ENCODE results near the gene ZNF148.
A peak's percentile ranks its signal among the peaks of the same experiment; 100 is the strongest.

ZNF148 gene

DNA sequence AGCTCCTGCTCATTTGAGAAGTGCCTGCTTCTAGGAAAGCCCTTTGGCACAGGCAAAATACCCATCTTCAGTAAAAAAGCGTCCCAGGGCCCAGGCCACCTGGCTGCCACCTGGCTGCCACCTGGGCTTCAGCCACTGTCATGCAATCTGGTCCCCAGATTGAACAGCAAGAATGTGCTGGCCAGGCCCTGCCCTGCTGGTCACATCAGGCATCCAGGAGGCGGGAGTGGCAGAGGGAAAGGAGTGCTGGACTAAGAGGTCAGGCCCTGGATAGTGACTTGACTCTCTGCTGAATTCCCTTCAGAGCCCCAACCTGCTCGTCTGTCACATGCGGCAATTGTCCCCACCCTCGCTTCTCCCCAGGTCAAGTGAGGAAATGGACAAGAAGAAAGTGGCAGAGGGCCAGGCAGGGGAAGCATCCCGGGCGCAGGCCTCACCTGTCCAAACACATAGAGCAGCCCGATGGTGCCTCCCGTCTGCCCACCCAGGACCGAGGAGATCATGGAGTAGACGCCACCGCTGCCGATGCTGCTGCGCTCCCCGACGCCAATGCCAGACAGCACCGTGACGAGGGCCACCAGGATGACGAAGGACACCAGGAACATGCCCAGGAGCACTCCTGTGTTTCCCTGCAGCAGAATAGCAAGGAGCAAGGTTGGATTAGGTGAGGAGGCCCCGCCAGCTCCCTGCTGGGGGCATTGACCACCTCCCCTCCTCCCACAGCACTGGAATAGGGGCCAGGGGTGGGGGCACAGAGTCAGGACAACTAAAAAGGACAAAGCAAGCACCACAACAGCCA is 188.1 kb downstream of the ZNF148 start:
- DNase-seq = no peak

- peak; percentile 84 for DNase-seq
Measured at GRCh38 chr3:125186261-125186787, 188.8 kb downstream of the ZNF148 start.

DNA sequence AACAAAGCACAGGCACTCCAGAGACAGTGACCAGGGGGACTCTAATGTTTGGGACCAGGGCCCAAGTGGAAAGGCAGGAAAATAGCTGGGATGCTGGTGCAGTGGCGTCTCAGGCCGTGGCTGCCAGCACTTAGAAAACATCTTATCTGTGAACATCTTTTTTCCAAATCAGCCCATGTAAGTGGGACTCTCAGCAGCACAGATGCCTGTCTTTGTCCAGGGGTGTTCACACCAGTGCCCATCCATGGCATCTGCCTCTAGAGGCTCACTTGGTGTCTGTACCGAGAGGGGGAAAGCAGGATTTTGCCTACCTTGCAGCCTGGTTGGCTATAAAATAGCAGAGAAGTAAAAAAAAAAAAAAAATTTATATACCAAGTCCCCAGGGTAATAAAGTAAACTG is 189.3 kb downstream of the ZNF148 start:
- DNase-seq = no peak

DNA sequence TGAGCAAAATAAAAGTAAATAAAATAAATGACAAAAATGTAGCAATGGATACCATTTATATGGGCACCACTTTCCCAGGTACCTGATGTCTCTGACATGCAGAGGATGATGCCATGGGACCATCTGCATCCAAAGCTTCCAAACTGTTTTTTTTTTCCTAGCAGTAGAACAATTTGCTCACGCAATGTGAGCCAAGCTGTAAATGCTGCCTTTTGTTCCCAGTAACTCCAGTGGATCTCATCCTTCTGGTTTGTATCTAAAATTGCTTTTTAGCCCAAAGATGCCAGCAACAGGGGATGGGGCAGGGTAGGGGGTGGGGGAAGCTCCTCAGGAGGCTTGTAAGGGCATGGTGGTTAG is 195.3 kb downstream of the ZNF148 start:
- DNase-seq = no peak

- no peak for DNase-seq
Measured at GRCh38 chr3:125179143-125179883, 195.8 kb downstream of the ZNF148 start.

DNA sequence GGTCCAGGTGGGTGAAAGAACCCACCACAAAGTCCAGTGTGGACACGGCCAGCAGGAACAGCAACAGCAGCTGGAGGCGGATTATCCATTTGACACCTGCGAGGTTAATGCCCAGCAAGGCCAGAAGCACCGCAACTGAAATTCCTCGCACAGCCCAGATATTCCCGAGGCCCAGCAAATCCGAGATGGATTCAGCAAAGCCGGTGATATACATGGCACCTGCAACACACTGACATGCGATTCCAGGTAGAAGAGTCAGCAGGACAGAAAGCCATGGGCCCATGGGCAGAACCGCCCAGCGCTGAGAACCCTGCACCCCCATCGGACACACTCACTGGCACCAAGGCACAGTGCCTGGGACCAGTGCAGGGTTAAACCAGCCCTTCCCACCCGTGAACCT is 197.4 kb downstream of the ZNF148 start:
- DNase-seq = no peak

Measured in DMS 273 treated with DMSO at 0.1 percent for 48 hours (cell line).